K562 (cell line): ENCODE measurements around the gene APOBEC3C. TPM values are rescaled to one million over a fixed set of nuclear protein-coding genes. Genes with fewer than 3 reads are reported as not detected.

Experiments used
- BMI1 ChIP-seq: fragments of 150-350 bp; IDR thresholded peaks from 2 replicates; pipeline ENCODE4 v1.6.1; 2014; ENCODE audit warnings: low read length
- CBFB ChIP-seq: sonication (generic); formaldehyde crosslinking; IDR thresholded peaks from 2 replicates; pipeline ENCODE4 v1.4.0; 2020; ENCODE audit warnings: mild to moderate bottlenecking, missing genetic modification reagents
- EGR1 ChIP-seq: fragments of 450-650 bp; conservative IDR thresholded peaks from 2 replicates; pipeline ENCODE4 v1.6.1; 2017; ENCODE audit warnings: mild to moderate bottlenecking
- ETS2 ChIP-seq: IDR thresholded peaks from 2 replicates; pipeline ENCODE4 v1.6.1; 2016; ENCODE audit warnings: borderline replicate concordance, missing genetic modification characterization, mild to moderate bottlenecking, moderate library complexity, missing compliant biosample characterization; ENCODE audit not compliant: poor library complexity, severe bottlenecking
- FOXJ2 ChIP-seq: fragments of 200-800 bp; sonication (Bioruptor generic); IDR thresholded peaks from 2 replicates; pipeline ENCODE4 v1.6.1; 2016; ENCODE audit warnings: missing genetic modification characterization, missing compliant biosample characterization
- PTBP1 ChIP-seq: fragments of 200-400 bp; formaldehyde crosslinking; IDR thresholded peaks from 2 replicates; pipeline ENCODE4 v1.6.1; 2017; ENCODE audit warnings: low read depth, low read length
- RBM17 ChIP-seq: fragments of 200-400 bp; formaldehyde crosslinking; IDR thresholded peaks from 2 replicates; pipeline ENCODE4 v1.6.1; 2017; ENCODE audit warnings: low read depth, mild to moderate bottlenecking, low read length, borderline replicate concordance
- RCOR1 ChIP-seq, 2 experiments: IDR thresholded peaks; 2 replicates each; pipeline ENCODE4 v1.6.1; 2012; ENCODE audit warnings: low read depth in 2 of 2, low read length in 2 of 2, borderline replicate concordance in 1 of 2, improper control_type of control experiment in 1 of 2
- REST ChIP-seq, 2 experiments: fragments of 450-650 bp; formaldehyde crosslinking in 1 of 2; IDR thresholded peaks; 2 replicates each; pipeline versions ENCODE4 v1.4.0 to v1.6.1; 2014 to 2020; ENCODE audit warnings: mild to moderate bottlenecking in 2 of 2, borderline replicate concordance in 1 of 2, low read depth in 1 of 2
- TCFL5 ChIP-seq: fragments of 250-450 bp; sonication (Bioruptor Pico); conservative IDR thresholded peaks from 2 replicates; pipeline ENCODE4 v1.6.1; 2021; ENCODE audit warnings: mild to moderate bottlenecking, moderate library complexity, matching md5 sums
- THRB ChIP-seq: fragments of 450-650 bp; formaldehyde crosslinking; conservative IDR thresholded peaks from 2 replicates; pipeline ENCODE4 v1.4.0; 2022; ENCODE audit warnings: mild to moderate bottlenecking, missing genetic modification characterization
- ZBTB8A ChIP-seq: fragments of 450-650 bp; IDR thresholded peaks from 2 replicates; pipeline ENCODE4 v1.6.1; 2018; ENCODE audit warnings: mild to moderate bottlenecking, moderate library complexity; ENCODE audit not compliant: partially characterized antibody
- polyA plus RNA-seq, 8 experiments: library from polyadenylated mRNA; depleted of rRNA in 4 of 8; stranded (reverse) in 5 of 8; unstranded in 3 of 8; fragments of >200 nt; fragmentation: Nextera tagmentation in 2 of 8; fragmentation: Illumina TruSeq in 1 of 8; extraction: Ambion mirVana in 2 of 8; extraction: Trizol in 1 of 8; gene quantifications; 2 replicates each; pipeline versions ENCODE4 v1.2.1 to v1.2.3, GENCODE V29; 2011 to 2014; ENCODE audit warnings: inconsistent platforms in 1 of 8, missing spikeins in 1 of 8
- total RNA-seq, 7 experiments: library from RNA; depleted of rRNA in 6 of 7; stranded (reverse); fragments of >200 nt in 6 of 7; fragmentation: Illumina TruSeq in 2 of 7; extraction: Trizol in 2 of 7; gene quantifications; 2 replicates each; pipeline versions ENCODE4 v1.2.1 to v1.2.3, GENCODE V29; 2011 to 2021; ENCODE audit warnings: low replicate concordance in 1 of 7

The APOBEC3C gene
- total and polyA plus RNA-seq, 9 of the 15 experiments (the other 6 are each of a cell fraction or from before 2014, with no cell fraction given): 12.4 to 285 (median 55.5) TPM

GRCh38 chr22:39012533-39013511 is 1.2 kb upstream of the APOBEC3C start (continued):
- peak; percentile 68; the same call in 1 of the 2 replicates for TF ChIP-seq REST (IDR thresholded peaks at IDR 0.05; ENCODE audit: borderline replicate concordance)
- no peak for TF ChIP-seq REST (CRISPR knock-in tag; IDR thresholded peaks at IDR 0.05; ENCODE audit: low read depth)
- TF ChIP-seq FOXJ2 (tag): no peak
- no peak for TF ChIP-seq CBFB
- TF ChIP-seq EGR1: no peak
- TF ChIP-seq BMI1: no peak
- TF ChIP-seq RBM17: no peak
- peak in 1 of 2 experiments; percentile 25; a peak in 1 of 4 replicates for TF ChIP-seq RCOR1 (IDR thresholded peaks at IDR 0.05; ENCODE audit: borderline replicate concordance in 1 of 2, low read depth in 2 of 2, low read length in 2 of 2)
- TF ChIP-seq PTBP1: no peak
- TF ChIP-seq ETS2 (tag): no peak
- no peak for TF ChIP-seq TCFL5 (CRISPR knock-in tag)
- TF ChIP-seq THRB (CRISPR knock-in tag): no peak
- no peak for TF ChIP-seq ZBTB8A
